Large intestine (tissue), 3 donors: ENCODE data around the gene NRIP3. TPM values are rescaled to one million over a fixed set of nuclear protein-coding genes. Genes with fewer than 3 reads are reported as not detected.
"Not testable (repeated sequence)": the region's sequence is repeated elsewhere in the genome, so short reads cannot be mapped to it uniquely, and the experiment has no call there.

ENCODE experiments used
- DNase-seq, 2 donors: peaks; one replicate each; pipeline versions ENCODE4 v3.0.0 to v3.0.0-alpha.2; 2013
- H3K27ac ChIP-seq: one replicate; pipeline ENCODE4 v1.5.1; 2013; ENCODE audit warnings: low read length
- H3K27me3 ChIP-seq: 2 replicates; pipeline ENCODE4 v1.6.1; 2013; ENCODE audit warnings: low read length; ENCODE audit not compliant: control insufficient read depth, insufficient read depth
- H3K36me3 ChIP-seq: 2 replicates; pipeline ENCODE4 v1.6.1; 2013; ENCODE audit warnings: low read length; ENCODE audit not compliant: control insufficient read depth, insufficient read depth
- H3K4me1 ChIP-seq: one replicate; pipeline ENCODE4 v1.6.1; 2013; ENCODE audit warnings: low read length; ENCODE audit not compliant: control insufficient read depth, insufficient read depth
- H3K4me3 ChIP-seq: one replicate; pipeline ENCODE4 v1.5.1; 2013; ENCODE audit warnings: low read length
- H3K9me3 ChIP-seq: one replicate; pipeline ENCODE4 v1.6.1; 2013; ENCODE audit warnings: mild to moderate bottlenecking, low read depth, low read length, moderate library complexity; ENCODE audit not compliant: control insufficient read depth
- WGBS: methylation state at CpG from one replicate; pipeline ENCODE4 v1.1.5; 2013; ENCODE audit warnings: low lambda C conversion rate; ENCODE audit not compliant: insufficient coverage; 5-methylcytosine and 5-hydroxymethylcytosine counted together
- polyA plus RNA-seq: library from polyadenylated mRNA; unstranded; fragments of 120-200 nt; gene quantifications from one replicate; pipeline ENCODE4 v1.2.1, GENCODE V29; 2013

The NRIP3 gene
- polyA plus RNA-seq, 1 donor, result 0.78 TPM

- no peak overlapping the region for H3K4me3 ChIP-seq
- no peak for DNase-seq
- no peaks in the 10 kb centered on the region for H3K9me3 ChIP-seq
- no peak overlapping the region for H3K27ac ChIP-seq
- no peaks in the 10 kb centered on the region for H3K4me1 ChIP-seq
- no peaks in the 10 kb centered on the region for H3K36me3 ChIP-seq
- no peaks in the 10 kb centered on the region for H3K27me3 ChIP-seq
- no CpG with 5 or more reads among the region's 3 CpGs for WGBS
Measured at GRCh38 chr11:8980485-8980884, 23.3 kb downstream of the NRIP3 start.

- not testable (repeated sequence) for DNase-seq, H3K27me3 ChIP-seq, H3K4me3 ChIP-seq, H3K9me3 ChIP-seq, H3K27ac ChIP-seq, H3K4me1 ChIP-seq, H3K36me3 ChIP-seq
- WGBS, result 94% methylated on average over 2 of the region's 7 CpGs
Measured at GRCh38 chr11:8979365-8979764, 24.4 kb downstream of the NRIP3 start.

GRCh38 chr11:8973121-8973520 lies 30.7 kb downstream of the NRIP3 start:
- H3K4me3 ChIP-seq, result no peak overlapping the region
- WGBS, result 100% methylated on average over 1 of the region's 3 CpGs
- no peak overlapping the region for H3K27ac ChIP-seq
- H3K36me3 ChIP-seq, result no peaks in the 10 kb centered on the region
- H3K4me1 ChIP-seq, result no peaks in the 10 kb centered on the region
- DNase-seq, result no peak
- H3K27me3 ChIP-seq, result no peaks in the 10 kb centered on the region
- H3K9me3 ChIP-seq, result no peaks in the 10 kb centered on the region

GRCh38 chr11:8971924-8972316 lies 31.9 kb downstream of the NRIP3 start:
- no peak overlapping the region for H3K4me3 ChIP-seq
- no peak overlapping the region for H3K27ac ChIP-seq
- no peaks in the 10 kb centered on the region for H3K4me1 ChIP-seq
- no peaks in the 10 kb centered on the region for H3K27me3 ChIP-seq
- peaks cover 2% of the 10 kb centered on the region for H3K36me3 ChIP-seq
- no peak for DNase-seq
- WGBS, result 100% methylated on average over 1 of the region's 1 CpG
- no peaks in the 10 kb centered on the region for H3K9me3 ChIP-seq

GRCh38 chr11:8971196-8971923 lies 32.4 kb downstream of the NRIP3 start:
- Histone ChIP-seq H3K36me3 (peaks cover 2% of the 10 kb centered on the region), H3K27ac (no peak overlapping the region), H3K27me3 (no peaks in the 10 kb centered on the region), H3K9me3 (no peaks in the 10 kb centered on the region), H3K4me3 (no peak overlapping the region), H3K4me1 (no peaks in the 10 kb centered on the region)
- 100% methylated on average over 1 of the region's 2 CpGs for WGBS
- no peak for DNase-seq

GRCh38 chr11:8967184-8967583 lies 36.6 kb downstream of the NRIP3 start:
- Histone ChIP-seq H3K27ac (no peak overlapping the region), H3K36me3 (peaks cover 2% of the 10 kb centered on the region), H3K9me3 (no peaks in the 10 kb centered on the region), H3K27me3 (no peaks in the 10 kb centered on the region), H3K4me1 (peaks cover 6% of the 10 kb centered on the region), H3K4me3 (no peak overlapping the region)
- DNase-seq, result no peak
- WGBS, result 77% methylated on average over 3 of the region's 8 CpGs

- H3K9me3 ChIP-seq, result no peaks in the 10 kb centered on the region
- DNase-seq, result peak; percentile 92 to 97
- WGBS, result no CpG with 5 or more reads among the region's 67 CpGs
- no peaks in the 10 kb centered on the region for H3K27me3 ChIP-seq
- H3K4me1 ChIP-seq, result peaks cover 12% of the 10 kb centered on the region
- peak within 1 kb of the TSS; percentile 99 for H3K27ac ChIP-seq
- peak within 1 kb of the TSS; percentile 98 for H3K4me3 ChIP-seq
- peaks cover 4% of the 10 kb centered on the region for H3K36me3 ChIP-seq
Measured at GRCh38 chr11:8964324-8965320, 39.2 kb downstream of the NRIP3 start, which contains the start of gene TMEM9B. TSS of gene TMEM9B (minus strand) at chr11:8964442. CDS start at chr11:8964313, 129 bp downstream.

GRCh38 chr11:8963569-8964323 lies 40.1 kb downstream of the NRIP3 start:
- Histone ChIP-seq H3K27ac (peak overlapping the region; percentile 99), H3K4me1 (peaks cover 20% of the 10 kb centered on the region), H3K9me3 (no peaks in the 10 kb centered on the region), H3K27me3 (no peaks in the 10 kb centered on the region), H3K36me3 (peaks cover 4% of the 10 kb centered on the region), H3K4me3 (peak overlapping the region; percentile 98)
- peak; percentile 26 to 80 for DNase-seq
- WGBS, result no CpG with 5 or more reads among the region's 39 CpGs

GRCh38 chr11:8962841-8963240 lies 41.0 kb downstream of the NRIP3 start:
- Histone ChIP-seq H3K27ac (peak overlapping the region; percentile 99), H3K4me1 (peaks cover 20% of the 10 kb centered on the region)
- no CpG with 5 or more reads among the region's 2 CpGs for WGBS

GRCh38 chr11:8961401-8961800 lies 42.4 kb downstream of the NRIP3 start:
- Histone ChIP-seq H3K4me1 (peaks cover 20% of the 10 kb centered on the region), H3K36me3 (peaks cover 7% of the 10 kb centered on the region), H3K27me3 (no peaks in the 10 kb centered on the region), H3K4me3 (no peak overlapping the region), H3K9me3 (no peaks in the 10 kb centered on the region), H3K27ac (no peak overlapping the region)
- WGBS, result no CpG with 5 or more reads among the region's 2 CpGs
- no peak for DNase-seq

More at GRCh38 chr11:8962841-8963240, 41.0 kb downstream of the NRIP3 start:
- peak; percentile 20 to 64 for DNase-seq
- H3K36me3 ChIP-seq, result peaks cover 4% of the 10 kb centered on the region
- H3K4me3 ChIP-seq, result peak overlapping the region; percentile 98
- H3K9me3 ChIP-seq, result no peaks in the 10 kb centered on the region
- no peaks in the 10 kb centered on the region for H3K27me3 ChIP-seq
